T-cell (primary cell): ENCODE results near the gene CASR. TPM values are rescaled to one million over a fixed set of nuclear protein-coding genes. Genes with fewer than 3 reads are reported as not detected.

Experiments used
- ATAC-seq, 4 experiments: fragments of 200-7000 bp in 3 of 4; fragments of 150-1000 bp in 1 of 4; cut with Tn5 transposase; replicated peaks in 1 of 4; 1 replicate in 3 of 4; 2 replicates in 1 of 4; pipeline ENCODE4 v1.10.0; 2021; ENCODE audit warnings: moderate library complexity in 3 of 4, mild to moderate bottlenecking in 2 of 4, moderate number of reproducible peaks in 1 of 4
- CTCF ChIA-PET, 2 donors: fragments of 300-600 bp; sonication (Branson Sonifier 250); formaldehyde crosslinking; loops; one replicate each; lab custom pipeline; 2022; ENCODE audit warnings: antibody characterized with exemption in 2 of 2; lab: Charles Lee
- POLR2A ChIA-PET, 2 donors: fragments of 300-600 bp; sonication (Branson Sonifier 250); formaldehyde crosslinking; loops; one replicate each; lab custom pipeline; 2022; ENCODE audit warnings: antibody characterized with exemption in 2 of 2; lab: Charles Lee
- DNase-seq, 35 experiments: peaks; one replicate each; pipeline versions ENCODE4 v3.0.0 to v3.0.0-alpha.2; 2013 to 2023
- H3K27ac ChIP-seq: one replicate; pipeline ENCODE4 v1.5.1; 2013; ENCODE audit warnings: low read length
- H3K27me3 ChIP-seq, 2 experiments: replicated peaks in 1 of 2; 1 replicate in 1 of 2; 2 replicates in 1 of 2; pipeline versions ENCODE4 v1.6.1 to v1.7.0; 2013; ENCODE audit warnings: low read length in 1 of 2, mixed read lengths in 1 of 2; ENCODE audit not compliant: control insufficient read depth in 2 of 2, insufficient read depth in 2 of 2; ENCODE audit errors: extremely low read depth in 1 of 2
- H3K36me3 ChIP-seq, 2 donors: 1 replicate in 1 of 2; 2 replicates in 1 of 2; pipeline versions ENCODE4 v1.6.1 to v1.7.0; 2013; ENCODE audit warnings: low read length in 1 of 2; ENCODE audit not compliant: control insufficient read depth in 2 of 2, insufficient read depth in 1 of 2; ENCODE audit errors: extremely low read depth in 1 of 2
- H3K4me1 ChIP-seq, 2 experiments: 1 replicate in 1 of 2; 2 replicates in 1 of 2; pipeline versions ENCODE4 v1.6.1 to v1.7.0; 2013; ENCODE audit warnings: low read length in 2 of 2, mixed read lengths in 1 of 2; ENCODE audit not compliant: insufficient read depth in 2 of 2, control insufficient read depth in 1 of 2; ENCODE audit errors: extremely low read depth in 1 of 2
- H3K4me3 ChIP-seq, 2 donors: 1 replicate in 1 of 2; 2 replicates in 1 of 2; pipeline versions ENCODE4 v1.5.1 to v1.7.0; 2013; ENCODE audit warnings: mild to moderate bottlenecking in 2 of 2, low read length in 1 of 2, moderate library complexity in 1 of 2; ENCODE audit not compliant: control insufficient read depth in 1 of 2; ENCODE audit errors: extremely low read depth in 1 of 2
- H3K9me3 ChIP-seq: 2 replicates; pipeline ENCODE4 v1.7.0; 2013
- H3K27ac Mint-ChIP-seq, 2 donors: one replicate each; pipeline ENCODE4 v1.8.0; 2020 to 2021; ENCODE audit warnings: mild to moderate bottlenecking in 2 of 2, mixed read lengths in 2 of 2
- H3K27me3 Mint-ChIP-seq, 2 donors: one replicate each; pipeline ENCODE4 v1.8.0; 2021 to 2022; ENCODE audit warnings: mixed read lengths in 2 of 2
- H3K36me3 Mint-ChIP-seq: one replicate; pipeline ENCODE4 v1.8.0; 2021; ENCODE audit warnings: mixed read lengths
- H3K4me1 Mint-ChIP-seq, 3 donors: one replicate each; pipeline ENCODE4 v1.8.0; 2020 to 2022; ENCODE audit warnings: mixed read lengths in 3 of 3, mild to moderate bottlenecking in 1 of 3
- H3K4me3 Mint-ChIP-seq, 3 donors: one replicate each; pipeline ENCODE4 v1.8.0; 2020 to 2022; ENCODE audit warnings: mild to moderate bottlenecking in 3 of 3, mixed read lengths in 3 of 3, moderate library complexity in 3 of 3
- H3K9me3 Mint-ChIP-seq, 3 donors: one replicate each; pipeline ENCODE4 v1.8.0; 2020 to 2022; ENCODE audit warnings: mixed read lengths in 3 of 3
- WGBS: methylation state at CpG from one replicate; pipeline ENCODE4 v1.1.5; 2013; ENCODE audit warnings: missing lambda C conversion rate; ENCODE audit not compliant: insufficient coverage; 5-methylcytosine and 5-hydroxymethylcytosine counted together
- total RNA-seq, 35 experiments: library from RNA in 6 of 35; stranded (reverse) in 6 of 35; fragments of 120-200 nt in 1 of 35; gene quantifications; one replicate each; pipeline versions ENCODE4 v1.2.1 to v1.2.4 and lab custom pipeline; 2013 to 2026

Gene CASR
- total RNA-seq, 5 donors from 2014 or later (not counting 1 experiment from before 2014, with no cell fraction given), result 0.03 to 0.21 TPM; not detected in 3

- H3K27me3 Mint-ChIP-seq, result peaks cover 0 to 11% of the 10 kb centered on the region in 2 donors
- WGBS, result no CpG with 5 or more reads among the region's 2 CpGs
- no peak overlapping the region for H3K27ac Mint-ChIP-seq
- CTCF ChIA-PET, result no interaction called here
- no peak overlapping the region for H3K27ac ChIP-seq
- ATAC-seq (no peak), DNase-seq (no peak)
- H3K4me1 Mint-ChIP-seq, result peaks cover 30 to 32% (median 32%) of the 10 kb centered on the region in 3 donors
- H3K27me3 ChIP-seq, result no peaks in the 10 kb centered on the region
- POLR2A ChIA-PET, result no interaction called here
- H3K4me3 Mint-ChIP-seq, result no peak overlapping the region
- no peaks in the 10 kb centered on the region for H3K36me3 ChIP-seq
- no peaks in the 10 kb centered on the region for H3K36me3 Mint-ChIP-seq
- peaks cover 9 to 31% of the 10 kb centered on the region in 2 experiments for H3K4me1 ChIP-seq
- H3K9me3 Mint-ChIP-seq, result no peaks in the 10 kb centered on the region
- H3K9me3 ChIP-seq, result no peaks in the 10 kb centered on the region
- H3K4me3 ChIP-seq, result no peak overlapping the region
These were observed 85.6 kb downstream of the CASR start for GRCh38 chr3:122269045-122269444.

- POLR2A ChIA-PET, result no interaction called here
- WGBS, result 0% methylated on average over 1 of the region's 3 CpGs
- no peak overlapping the region for H3K4me3 ChIP-seq
These were observed 87.9 kb downstream of the CASR start for GRCh38 chr3:122271246-122271898.

GRCh38 chr3:122272879-122273278 lies 89.4 kb downstream of the CASR start:
- H3K4me1 Mint-ChIP-seq, result peaks cover 30 to 36% (median 36%) of the 10 kb centered on the region in 3 donors
- Histone ChIP-seq H3K4me3 (no peak overlapping the region), H3K9me3 (no peaks in the 10 kb centered on the region), H3K27me3 (no peaks in the 10 kb centered on the region), H3K4me1 (peaks cover 14 to 33% of the 10 kb centered on the region in 2 experiments), H3K27ac (no peak overlapping the region), H3K36me3 (no peaks in the 10 kb centered on the region)
- DNase-seq, result no peak
- POLR2A ChIA-PET, result no interaction called here
- H3K27me3 Mint-ChIP-seq, result no peaks in the 10 kb centered on the region
- CTCF ChIA-PET, result no interaction called here
- no peak overlapping the region for H3K4me3 Mint-ChIP-seq
- H3K27ac Mint-ChIP-seq, result no peak overlapping the region
- H3K9me3 Mint-ChIP-seq, result no peaks in the 10 kb centered on the region
- no peaks in the 10 kb centered on the region for H3K36me3 Mint-ChIP-seq
- ATAC-seq, result no peak

More at GRCh38 chr3:122271246-122271898, 87.9 kb downstream of the CASR start:
- Mint-ChIP-seq H3K9me3 (no peaks in the 10 kb centered on the region), H3K27me3 (no peaks in the 10 kb centered on the region), H3K4me1 (peaks cover 30 to 36% (median 36%) of the 10 kb centered on the region in 3 donors), H3K4me3 (peak overlapping the region in 2 of 3 donors; percentile 22 to 30), H3K27ac (no peak overlapping the region), H3K36me3 (no peaks in the 10 kb centered on the region)
- CTCF ChIA-PET, result no interaction called here
- H3K27ac ChIP-seq, result no peak overlapping the region
- DNase-seq (peak in 14 of 35 experiments; percentile 4 to 62 (median 16)), ATAC-seq (peak; percentile 71 to 98 (median 86))
- H3K4me1 ChIP-seq, result peaks cover 14 to 33% of the 10 kb centered on the region in 2 experiments
- H3K27me3 ChIP-seq, result no peaks in the 10 kb centered on the region
- no peaks in the 10 kb centered on the region for H3K36me3 ChIP-seq
- no peaks in the 10 kb centered on the region for H3K9me3 ChIP-seq

GRCh38 chr3:122273498-122273897 lies 90.0 kb downstream of the CASR start:
- Histone ChIP-seq H3K36me3 (no peaks in the 10 kb centered on the region), H3K27ac (no peak overlapping the region), H3K27me3 (no peaks in the 10 kb centered on the region), H3K9me3 (no peaks in the 10 kb centered on the region), H3K4me3 (no peak overlapping the region), H3K4me1 (peaks cover 14 to 33% of the 10 kb centered on the region in 2 experiments)
- WGBS, result 38% methylated on average over 1 of the region's 2 CpGs
- no peak overlapping the region for H3K27ac Mint-ChIP-seq
- H3K9me3 Mint-ChIP-seq, result no peaks in the 10 kb centered on the region
- ChIA-PET POLR2A (no interaction called here), CTCF (no interaction called here)
- H3K27me3 Mint-ChIP-seq, result no peaks in the 10 kb centered on the region
- DNase-seq, result peak in 2 of 35 experiments; percentile 3 to 8
- H3K4me3 Mint-ChIP-seq, result peak overlapping the region in 1 of 3 donors; percentile 8
- H3K36me3 Mint-ChIP-seq, result no peaks in the 10 kb centered on the region
- peak in 2 of 4 experiments; percentile 18 to 36 for ATAC-seq
- H3K4me1 Mint-ChIP-seq, result peaks cover 30 to 36% (median 36%) of the 10 kb centered on the region in 3 donors

- Histone ChIP-seq H3K36me3 (no peaks in the 10 kb centered on the region), H3K4me3 (no peak overlapping the region), H3K27ac (no peak overlapping the region), H3K27me3 (peaks cover 0 to 10% of the 10 kb centered on the region in 2 experiments), H3K9me3 (no peaks in the 10 kb centered on the region), H3K4me1 (no peaks in the 10 kb centered on the region)
- ChIA-PET CTCF (no interaction called here), POLR2A (no interaction called here)
- no peak for DNase-seq
- Mint-ChIP-seq H3K4me1 (no peaks in the 10 kb centered on the region), H3K4me3 (no peak overlapping the region), H3K27ac (no peak overlapping the region), H3K36me3 (no peaks in the 10 kb centered on the region), H3K9me3 (no peaks in the 10 kb centered on the region), H3K27me3 (peaks cover 0 to 11% of the 10 kb centered on the region in 2 donors)
- ATAC-seq, result no peak
- WGBS, result 67% methylated on average over 1 of the region's 3 CpGs
These were observed 98.4 kb downstream of the CASR start for GRCh38 chr3:122281891-122282290.

DNA sequence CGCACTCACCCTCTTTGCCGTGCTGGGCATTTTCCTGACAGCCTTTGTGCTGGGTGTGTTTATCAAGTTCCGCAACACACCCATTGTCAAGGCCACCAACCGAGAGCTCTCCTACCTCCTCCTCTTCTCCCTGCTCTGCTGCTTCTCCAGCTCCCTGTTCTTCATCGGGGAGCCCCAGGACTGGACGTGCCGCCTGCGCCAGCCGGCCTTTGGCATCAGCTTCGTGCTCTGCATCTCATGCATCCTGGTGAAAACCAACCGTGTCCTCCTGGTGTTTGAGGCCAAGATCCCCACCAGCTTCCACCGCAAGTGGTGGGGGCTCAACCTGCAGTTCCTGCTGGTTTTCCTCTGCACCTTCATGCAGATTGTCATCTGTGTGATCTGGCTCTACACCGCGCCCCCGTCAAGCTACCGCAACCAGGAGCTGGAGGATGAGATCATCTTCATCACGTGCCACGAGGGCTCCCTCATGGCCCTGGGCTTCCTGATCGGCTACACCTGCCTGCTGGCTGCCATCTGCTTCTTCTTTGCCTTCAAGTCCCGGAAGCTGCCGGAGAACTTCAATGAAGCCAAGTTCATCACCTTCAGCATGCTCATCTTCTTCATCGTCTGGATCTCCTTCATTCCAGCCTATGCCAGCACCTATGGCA lies 100.5 kb downstream of the CASR start:
- CTCF ChIA-PET, result no interaction called here
- H3K4me3 Mint-ChIP-seq, result no peak overlapping the region

More for the DNA sequence above, 100.5 kb downstream of the CASR start:
- 90% methylated on average over 22 of the region's 22 CpGs for WGBS
- no peak overlapping the region for H3K27ac Mint-ChIP-seq
- no peaks in the 10 kb centered on the region for H3K36me3 Mint-ChIP-seq
- no peak for DNase-seq
- peaks cover 0 to 2% (median under 1%) of the 10 kb centered on the region in 3 donors for H3K4me1 Mint-ChIP-seq
- peaks cover 2 to 11% of the 10 kb centered on the region in 2 donors for H3K27me3 Mint-ChIP-seq
- Histone ChIP-seq H3K27me3 (peaks cover 0 to 10% of the 10 kb centered on the region in 2 experiments), H3K4me3 (no peak overlapping the region), H3K9me3 (no peaks in the 10 kb centered on the region), H3K4me1 (peaks cover 0 to under 1% of the 10 kb centered on the region in 2 experiments), H3K27ac (no peak overlapping the region), H3K36me3 (no peaks in the 10 kb centered on the region)
- POLR2A ChIA-PET, result no interaction called here
- ATAC-seq, result no peak
- no peaks in the 10 kb centered on the region for H3K9me3 Mint-ChIP-seq
